OCI-LY3 (cell line): Measurements from ENCODE around the gene PTK6.

Experiments used
- EZH2phosphoT487 ChIP-seq: fragments of 200-600 bp; shearing (Covaris generic); IDR thresholded peaks from 2 replicates; pipeline ENCODE4 v1.6.1; 2018; ENCODE audit warnings: antibody characterized with exemption, mixed run types, low read depth
- TF ChIP-seq, protein P1 (sequence below): fragments of 200-600, 300-600 bp; sonication (generic); IDR thresholded peaks from 2 replicates; pipeline ENCODE4 v1.5.1; 2014; ENCODE audit warnings: antibody characterized with exemption, low read length, low read depth

DNA sequence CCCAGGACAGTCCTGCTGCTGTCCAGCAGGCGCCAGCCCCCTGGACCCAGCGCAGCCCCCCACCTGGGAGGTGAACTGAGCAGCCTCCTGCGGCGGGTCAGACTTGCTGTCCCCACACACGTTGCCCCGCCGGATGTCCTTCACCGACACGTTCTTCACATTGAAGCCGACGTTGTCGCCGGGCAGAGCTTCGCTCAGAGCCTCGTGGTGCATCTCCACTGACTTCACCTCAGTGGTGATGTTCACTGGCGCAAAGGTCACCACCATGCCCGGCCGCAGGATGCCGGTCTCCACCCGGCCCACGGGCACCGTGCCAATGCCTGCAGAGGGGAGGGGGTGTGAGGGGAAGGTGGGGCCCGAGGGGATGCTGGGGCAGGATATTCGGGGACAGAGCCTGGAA is 46.8 kb downstream of the PTK6 start:
- TF ChIP-seq, protein P1, sequence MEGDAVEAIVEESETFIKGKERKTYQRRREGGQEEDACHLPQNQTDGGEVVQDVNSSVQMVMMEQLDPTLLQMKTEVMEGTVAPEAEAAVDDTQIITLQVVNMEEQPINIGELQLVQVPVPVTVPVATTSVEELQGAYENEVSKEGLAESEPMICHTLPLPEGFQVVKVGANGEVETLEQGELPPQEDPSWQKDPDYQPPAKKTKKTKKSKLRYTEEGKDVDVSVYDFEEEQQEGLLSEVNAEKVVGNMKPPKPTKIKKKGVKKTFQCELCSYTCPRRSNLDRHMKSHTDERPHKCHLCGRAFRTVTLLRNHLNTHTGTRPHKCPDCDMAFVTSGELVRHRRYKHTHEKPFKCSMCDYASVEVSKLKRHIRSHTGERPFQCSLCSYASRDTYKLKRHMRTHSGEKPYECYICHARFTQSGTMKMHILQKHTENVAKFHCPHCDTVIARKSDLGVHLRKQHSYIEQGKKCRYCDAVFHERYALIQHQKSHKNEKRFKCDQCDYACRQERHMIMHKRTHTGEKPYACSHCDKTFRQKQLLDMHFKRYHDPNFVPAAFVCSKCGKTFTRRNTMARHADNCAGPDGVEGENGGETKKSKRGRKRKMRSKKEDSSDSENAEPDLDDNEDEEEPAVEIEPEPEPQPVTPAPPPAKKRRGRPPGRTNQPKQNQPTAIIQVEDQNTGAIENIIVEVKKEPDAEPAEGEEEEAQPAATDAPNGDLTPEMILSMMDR: no peak
- no peak for TF ChIP-seq EZH2phosphoT487
